Neuronal stem cell (in vitro differentiated cells): ENCODE results near the gene HOMER3.

Source experiments
- DNase-seq: peaks from one replicate; pipeline ENCODE4 v3.0.0-alpha.2; 2013; ENCODE audit warnings: low spot score
- H2AFZ ChIP-seq: one replicate; pipeline ENCODE4 v1.6.1; 2013; ENCODE audit warnings: mild to moderate bottlenecking, low read length, inconsistent platforms
- H2AK5ac ChIP-seq: 2 replicates; pipeline ENCODE4 v1.6.1; 2013; ENCODE audit warnings: low read depth, mild to moderate bottlenecking, inconsistent platforms, low read length, moderate library complexity, mixed read lengths
- H2BK120ac ChIP-seq: 2 replicates; pipeline ENCODE4 v1.6.1; 2013; ENCODE audit warnings: low read depth, mild to moderate bottlenecking, inconsistent platforms, low read length, moderate library complexity, mixed read lengths
- H2BK12ac ChIP-seq: one replicate; pipeline ENCODE4 v1.6.1; 2013; ENCODE audit warnings: low read length, inconsistent platforms
- H2BK15ac ChIP-seq: 2 replicates; pipeline ENCODE4 v1.6.1; 2013; ENCODE audit warnings: mild to moderate bottlenecking, low read length, inconsistent platforms, mixed read lengths
- H2BK5ac ChIP-seq: one replicate; pipeline ENCODE4 v1.6.1; 2013; ENCODE audit warnings: inconsistent platforms, mild to moderate bottlenecking, low read length, moderate library complexity
- H3K14ac ChIP-seq: one replicate; pipeline ENCODE4 v1.6.1; 2013; ENCODE audit warnings: low read length, inconsistent platforms
- H3K18ac ChIP-seq: 2 replicates; pipeline ENCODE4 v1.6.1; 2013; ENCODE audit warnings: low read length, inconsistent platforms
- H3K23ac ChIP-seq: 2 replicates; pipeline ENCODE4 v1.6.1; 2013; ENCODE audit warnings: low read depth, mild to moderate bottlenecking, mixed read lengths, low read length, inconsistent platforms; ENCODE audit not compliant: poor library complexity
- H3K27ac ChIP-seq: replicated peaks from 3 replicates; pipeline ENCODE4 v1.5.1; 2013; ENCODE audit warnings: low read length, inconsistent platforms
- H3K27me3 ChIP-seq, 3 experiments: 2 replicates each; pipeline ENCODE4 v1.6.1; 2013; ENCODE audit warnings: low read length in 3 of 3, mild to moderate bottlenecking in 2 of 3, inconsistent platforms in 1 of 3, low read depth in 1 of 3, mixed read lengths in 1 of 3, moderate library complexity in 1 of 3; ENCODE audit not compliant: control insufficient read depth in 3 of 3, insufficient read depth in 3 of 3
- H3K36me3 ChIP-seq, 2 donors: replicated peaks in 1 of 2; 2 replicates each; pipeline ENCODE4 v1.6.1; 2013; ENCODE audit warnings: low read length in 2 of 2; ENCODE audit not compliant: control insufficient read depth in 2 of 2, insufficient read depth in 2 of 2
- H3K4ac ChIP-seq: 2 replicates; pipeline ENCODE4 v1.6.1; 2013; ENCODE audit warnings: inconsistent platforms, mild to moderate bottlenecking, low read length, moderate library complexity
- H3K4me1 ChIP-seq, 2 donors: 1 replicate in 1 of 2; 2 replicates in 1 of 2; pipeline ENCODE4 v1.6.1; 2013; ENCODE audit warnings: low read length in 2 of 2, low read depth in 1 of 2; ENCODE audit not compliant: control insufficient read depth in 2 of 2, insufficient read depth in 1 of 2
- H3K4me2 ChIP-seq: one replicate; pipeline ENCODE4 v1.6.1; 2013; ENCODE audit warnings: mild to moderate bottlenecking, low read length, inconsistent platforms; ENCODE audit not compliant: insufficient read depth, poor library complexity, severe bottlenecking
- H3K4me3 ChIP-seq, 2 donors: 2 replicates each; pipeline ENCODE4 v1.5.1; 2013; ENCODE audit warnings: low read length in 2 of 2, mild to moderate bottlenecking in 2 of 2, inconsistent platforms in 1 of 2, moderate library complexity in 1 of 2
- H3K79me1 ChIP-seq: one replicate; pipeline ENCODE4 v1.6.1; 2013; ENCODE audit warnings: low read depth, mild to moderate bottlenecking, inconsistent platforms, low read length, moderate library complexity
- H3K9ac ChIP-seq: one replicate; pipeline ENCODE4 v1.6.1; 2013; ENCODE audit warnings: mild to moderate bottlenecking, low read depth, low read length, inconsistent platforms; ENCODE audit not compliant: poor library complexity
- H3K9me3 ChIP-seq, 2 donors: replicated peaks in 1 of 2; 2 replicates each; pipeline versions ENCODE3 to v1.6.1; 2013; ENCODE audit warnings: low read length in 2 of 2, mild to moderate bottlenecking in 2 of 2, inconsistent platforms in 1 of 2, low read depth in 1 of 2, mixed read lengths in 1 of 2, moderate library complexity in 1 of 2; ENCODE audit not compliant: control insufficient read depth in 2 of 2, insufficient read depth in 1 of 2
- H4K8ac ChIP-seq: one replicate; pipeline ENCODE4 v1.6.1; 2013; ENCODE audit warnings: low read depth, mild to moderate bottlenecking, inconsistent platforms, low read length, moderate library complexity
- H4K91ac ChIP-seq: one replicate; pipeline ENCODE4 v1.6.1; 2013; ENCODE audit warnings: low read length, low read depth, mild to moderate bottlenecking, inconsistent platforms; ENCODE audit not compliant: poor library complexity
- WGBS, 2 donors: extraction: QIAGEN DNeasy Blood & Tissue Kit; methylation state at CpG; one replicate each; pipeline ENCODE4 v1.1.7; 2013; ENCODE audit warnings: missing lambda C conversion rate in 2 of 2, mixed read lengths in 1 of 2; ENCODE audit not compliant: insufficient read length in 2 of 2, insufficient replicate concordance in 1 of 2; ENCODE audit errors: extremely low coverage in 2 of 2; 5-methylcytosine and 5-hydroxymethylcytosine counted together

Gene HOMER3

GRCh38 chr19:18912933-18913332 lies 28.1 kb downstream of the HOMER3 start:
- WGBS, 2 donors = no CpG with 5 or more reads among the region's 14 CpGs
- no peak overlapping the region for H4K91ac ChIP-seq
- H3K9ac ChIP-seq = no peak overlapping the region
- no peak for DNase-seq
- H3K27ac ChIP-seq = no peak overlapping the region
- H2AK5ac ChIP-seq = no peak overlapping the region
- H2BK15ac ChIP-seq = no peak overlapping the region
- no peak overlapping the region for H2AFZ ChIP-seq
- peak overlapping the region; percentile 63 for H2BK12ac ChIP-seq
- H2BK120ac ChIP-seq = no peak overlapping the region
- no peak overlapping the region for H2BK5ac ChIP-seq
- peak overlapping the region; percentile 73 for H3K23ac ChIP-seq
- H3K27me3 ChIP-seq = no peaks in the 10 kb centered on the region
- H4K8ac ChIP-seq = no peak overlapping the region
- no peak overlapping the region for H3K4ac ChIP-seq
- H3K4me1 ChIP-seq = no peaks in the 10 kb centered on the region
- no peak overlapping the region for H3K4me2 ChIP-seq
- H3K36me3 ChIP-seq = peaks cover 17 to 65% of the 10 kb centered on the region in 2 donors
- no peak overlapping the region for H3K14ac ChIP-seq
- no peaks in the 10 kb centered on the region for H3K9me3 ChIP-seq
- peak overlapping the region in 1 of 2 donors; percentile 53 for H3K4me3 ChIP-seq
- no peak overlapping the region for H3K18ac ChIP-seq
- H3K79me1 ChIP-seq = peaks cover 22% of the 10 kb centered on the region

GRCh38 chr19:18910801-18911436 lies 30.1 kb downstream of the HOMER3 start:
- H3K4me1 ChIP-seq = no peaks in the 10 kb centered on the region
- H3K27ac ChIP-seq = no peak overlapping the region
- peaks cover 24% of the 10 kb centered on the region for H3K79me1 ChIP-seq
- no peak overlapping the region for H3K14ac ChIP-seq
- H4K91ac ChIP-seq = no peak overlapping the region
- H3K9me3 ChIP-seq = peaks cover 0 to 1% of the 10 kb centered on the region in 2 donors
- no peak overlapping the region for H3K4ac ChIP-seq
- no peak overlapping the region for H2AFZ ChIP-seq
- H3K23ac ChIP-seq = peak overlapping the region; percentile 25
- WGBS, 2 donors = no CpG with 5 or more reads among the region's 19 CpGs
- H3K18ac ChIP-seq = no peak overlapping the region
- H2AK5ac ChIP-seq = peak overlapping the region; percentile 46
- peak overlapping the region; percentile 65 for H4K8ac ChIP-seq
- no peak overlapping the region for H2BK5ac ChIP-seq
- DNase-seq = no peak
- no peak overlapping the region for H2BK15ac ChIP-seq
- H3K4me3 ChIP-seq = no peak overlapping the region
- H2BK120ac ChIP-seq = no peak overlapping the region
- no peaks in the 10 kb centered on the region for H3K27me3 ChIP-seq
- no peak overlapping the region for H3K4me2 ChIP-seq
- no peak overlapping the region for H2BK12ac ChIP-seq
- H3K36me3 ChIP-seq = peaks cover 32 to 85% of the 10 kb centered on the region in 2 donors
- H3K9ac ChIP-seq = peak overlapping the region; percentile 60

DNA sequence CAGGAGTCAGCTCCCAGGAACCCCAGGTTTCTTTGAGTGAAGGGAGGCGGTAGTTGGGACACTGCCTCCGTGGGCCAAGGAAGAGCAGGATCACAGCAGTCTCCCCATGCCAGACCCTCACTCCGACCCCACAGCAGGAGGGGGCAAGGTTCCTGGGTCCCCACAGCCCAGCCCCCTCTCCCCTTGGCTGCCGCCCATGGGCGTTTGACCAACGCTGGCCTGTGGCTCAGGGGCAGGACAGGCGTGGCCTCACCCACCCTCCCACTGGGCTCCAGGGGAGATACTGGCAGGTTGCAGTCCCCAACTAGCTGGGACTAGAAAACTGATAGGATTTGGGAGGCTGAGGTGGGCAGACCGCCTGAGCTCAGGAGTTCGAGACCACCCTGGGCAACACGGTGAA lies 31.0 kb downstream of the HOMER3 start:
- no peak overlapping the region for H2BK12ac ChIP-seq
- H3K4me3 ChIP-seq = no peak overlapping the region
- no peak overlapping the region for H3K9ac ChIP-seq
- H2BK5ac ChIP-seq = no peak overlapping the region
- H4K91ac ChIP-seq = no peak overlapping the region
- no peak overlapping the region for H3K4ac ChIP-seq
- no peak overlapping the region for H3K18ac ChIP-seq
- H3K14ac ChIP-seq = no peak overlapping the region
- DNase-seq = no peak
- no peak overlapping the region for H2BK15ac ChIP-seq
- no peak overlapping the region for H2AFZ ChIP-seq
- peaks cover 21% of the 10 kb centered on the region for H3K79me1 ChIP-seq
- no peak overlapping the region for H4K8ac ChIP-seq
- peaks cover 0 to 1% of the 10 kb centered on the region in 2 donors for H3K9me3 ChIP-seq
- peaks cover 30 to 85% of the 10 kb centered on the region in 2 donors for H3K36me3 ChIP-seq
- H3K4me2 ChIP-seq = no peak overlapping the region
- no peaks in the 10 kb centered on the region for H3K4me1 ChIP-seq
- no peak overlapping the region for H3K27ac ChIP-seq
- H2BK120ac ChIP-seq = no peak overlapping the region
- WGBS, 2 donors = no CpG with 5 or more reads among the region's 10 CpGs
- H3K27me3 ChIP-seq = no peaks in the 10 kb centered on the region
- H2AK5ac ChIP-seq = no peak overlapping the region
- H3K23ac ChIP-seq = no peak overlapping the region

DNA sequence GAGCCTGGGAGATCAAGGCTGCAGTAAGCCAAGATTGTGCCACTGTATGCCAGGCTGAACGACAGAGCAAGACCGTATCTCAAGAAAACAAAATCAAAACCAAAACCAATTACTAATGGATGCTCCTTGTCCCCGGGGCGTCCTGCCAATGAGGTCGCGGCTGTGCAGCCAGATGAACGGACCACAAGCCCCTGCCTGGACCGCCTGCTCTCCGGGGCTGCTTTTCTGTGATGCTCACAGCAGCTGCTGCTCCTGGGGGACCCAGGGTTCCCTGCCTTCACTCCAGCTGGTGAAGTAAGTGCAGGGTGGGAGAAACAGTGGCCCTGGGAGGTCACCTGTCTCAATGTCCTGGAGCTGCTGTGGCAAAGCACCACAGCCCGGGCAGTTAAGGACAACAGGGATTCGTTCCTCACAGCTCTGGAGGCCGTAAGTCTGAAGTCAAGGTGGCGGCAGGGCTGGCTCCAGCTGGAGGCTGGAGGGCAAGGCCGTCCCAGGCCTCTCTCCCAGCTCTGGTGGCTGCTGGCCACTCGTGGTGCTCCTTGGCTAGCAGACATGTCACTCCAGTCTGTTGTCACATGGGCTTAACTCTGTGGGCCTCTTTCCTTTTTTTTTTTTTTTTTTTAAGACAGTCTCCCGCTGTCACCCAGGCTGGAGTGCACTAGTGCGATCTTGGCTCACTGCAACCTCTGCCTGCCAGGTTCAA lies 31.9 kb downstream of the HOMER3 start:
- H3K27ac ChIP-seq = no peak overlapping the region
- DNase-seq = no peak
- H3K23ac ChIP-seq = no peak overlapping the region
- peaks cover 32 to 86% of the 10 kb centered on the region in 2 donors for H3K36me3 ChIP-seq
- no peak overlapping the region for H2BK120ac ChIP-seq
- H4K91ac ChIP-seq = no peak overlapping the region
- H3K4me1 ChIP-seq = no peaks in the 10 kb centered on the region
- no peak overlapping the region for H3K4ac ChIP-seq
- H2BK12ac ChIP-seq = no peak overlapping the region
- H2BK5ac ChIP-seq = no peak overlapping the region
- H3K27me3 ChIP-seq = no peaks in the 10 kb centered on the region
- no peak overlapping the region for H2AK5ac ChIP-seq
- peak overlapping the region in 1 of 2 donors; percentile 48 for H3K4me3 ChIP-seq
- H3K9me3 ChIP-seq = peaks cover 0 to 1% of the 10 kb centered on the region in 2 donors
- no peak overlapping the region for H3K4me2 ChIP-seq
- peaks cover 21% of the 10 kb centered on the region for H3K79me1 ChIP-seq
- H2BK15ac ChIP-seq = no peak overlapping the region
- H3K18ac ChIP-seq = no peak overlapping the region
- H3K14ac ChIP-seq = no peak overlapping the region
- WGBS, 2 donors = no CpG with 5 or more reads among the region's 17 CpGs
- no peak overlapping the region for H4K8ac ChIP-seq
- no peak overlapping the region for H2AFZ ChIP-seq
- no peak overlapping the region for H3K9ac ChIP-seq
